ENCODE results near the gene NR3C2.

NR3C2 gene

GRCh38 chr4:148259841-148260240 lies 182.4 kb downstream of the NR3C2 start:
- Histone ChIP-seq H3K4me3 (ENCODE audit: low read depth in 1 of 5, low read length in 5 of 5) (no peak overlapping the region), H3K4me1 (ENCODE audit: control insufficient read depth in 5 of 5, insufficient read depth in 5 of 5, low read length in 5 of 5) (peaks cover 0 to 4% (median 0%) of the 10 kb centered on the region in 5 donors), H3K27me3 (ENCODE audit: control insufficient read depth in 5 of 5, insufficient read depth in 4 of 5, low read length in 5 of 5) (no peaks in the 10 kb centered on the region), H3K9me3 (ENCODE audit: control insufficient read depth in 5 of 5, low read length in 5 of 5) (peaks cover 0 to 5% (median 0%) of the 10 kb centered on the region in 5 donors), H3K9ac (ENCODE audit: low read length in 5 of 5) (no peak overlapping the region), H3K27ac (ENCODE audit: low read depth, low read length) (no peak overlapping the region), H3K36me3 (ENCODE audit: control insufficient read depth in 5 of 5, insufficient read depth in 5 of 5, low read length in 5 of 5) (no peaks in the 10 kb centered on the region)

GRCh38 chr4:148258535-148258934 lies 183.7 kb downstream of the NR3C2 start:
- Histone ChIP-seq H3K27ac (ENCODE audit: low read depth, low read length) (no peak overlapping the region), H3K4me1 (ENCODE audit: control insufficient read depth in 5 of 5, insufficient read depth in 5 of 5, low read length in 5 of 5) (peaks cover 0 to 4% (median 0%) of the 10 kb centered on the region in 5 donors), H3K36me3 (ENCODE audit: control insufficient read depth in 5 of 5, insufficient read depth in 5 of 5, low read length in 5 of 5) (no peaks in the 10 kb centered on the region), H3K4me3 (ENCODE audit: low read depth in 1 of 5, low read length in 5 of 5) (peak overlapping the region in 1 of 5 donors; percentile 6), H3K27me3 (ENCODE audit: control insufficient read depth in 5 of 5, insufficient read depth in 4 of 5, low read length in 5 of 5) (no peaks in the 10 kb centered on the region), H3K9ac (ENCODE audit: low read length in 5 of 5) (no peak overlapping the region), H3K9me3 (ENCODE audit: control insufficient read depth in 5 of 5, low read length in 5 of 5) (peaks cover 0 to 5% (median 0%) of the 10 kb centered on the region in 5 donors)

GRCh38 chr4:148255344-148255720 lies 186.9 kb downstream of the NR3C2 start:
- no peaks in the 10 kb centered on the region for H3K36me3 ChIP-seq (ENCODE audit: control insufficient read depth in 5 of 5, insufficient read depth in 5 of 5, low read length in 5 of 5)
- no peak overlapping the region for H3K27ac ChIP-seq (ENCODE audit: low read depth, low read length)
- H3K9ac ChIP-seq (ENCODE audit: low read length in 5 of 5), result no peak overlapping the region
- no peak overlapping the region for H3K4me3 ChIP-seq (ENCODE audit: low read depth in 1 of 5, low read length in 5 of 5)
- H3K27me3 ChIP-seq (ENCODE audit: control insufficient read depth in 5 of 5, insufficient read depth in 4 of 5, low read length in 5 of 5), result no peaks in the 10 kb centered on the region
- H3K4me1 ChIP-seq (ENCODE audit: control insufficient read depth in 5 of 5, insufficient read depth in 5 of 5, low read length in 5 of 5), result peaks cover 0 to 4% (median 0%) of the 10 kb centered on the region in 5 donors
- no peaks in the 10 kb centered on the region for H3K9me3 ChIP-seq (ENCODE audit: control insufficient read depth in 5 of 5, low read length in 5 of 5)

- H3K9me3 ChIP-seq (ENCODE audit: control insufficient read depth in 5 of 5, low read length in 5 of 5), result no peaks in the 10 kb centered on the region
- H3K27ac ChIP-seq (ENCODE audit: low read depth, low read length), result no peak overlapping the region
- no peak overlapping the region for H3K4me3 ChIP-seq (ENCODE audit: low read depth in 1 of 5, low read length in 5 of 5)
- no peaks in the 10 kb centered on the region for H3K27me3 ChIP-seq (ENCODE audit: control insufficient read depth in 5 of 5, insufficient read depth in 4 of 5, low read length in 5 of 5)
- H3K4me1 ChIP-seq (ENCODE audit: control insufficient read depth in 5 of 5, insufficient read depth in 5 of 5, low read length in 5 of 5), result peaks cover 0 to 4% (median 0%) of the 10 kb centered on the region in 5 donors
- no peak overlapping the region for H3K9ac ChIP-seq (ENCODE audit: low read length in 5 of 5)
- no peaks in the 10 kb centered on the region for H3K36me3 ChIP-seq (ENCODE audit: control insufficient read depth in 5 of 5, insufficient read depth in 5 of 5, low read length in 5 of 5)
Measured at GRCh38 chr4:148254621-148255343, 187.4 kb downstream of the NR3C2 start.

GRCh38 chr4:148253768-148254167 lies 188.4 kb downstream of the NR3C2 start:
- H3K27me3 ChIP-seq (ENCODE audit: control insufficient read depth in 5 of 5, insufficient read depth in 4 of 5, low read length in 5 of 5), result no peaks in the 10 kb centered on the region
- no peak overlapping the region for H3K27ac ChIP-seq (ENCODE audit: low read depth, low read length)
- H3K9me3 ChIP-seq (ENCODE audit: control insufficient read depth in 5 of 5, low read length in 5 of 5), result no peaks in the 10 kb centered on the region
- H3K4me3 ChIP-seq (ENCODE audit: low read depth in 1 of 5, low read length in 5 of 5), result no peak overlapping the region
- peaks cover 0 to 4% (median 0%) of the 10 kb centered on the region in 5 donors for H3K4me1 ChIP-seq (ENCODE audit: control insufficient read depth in 5 of 5, insufficient read depth in 5 of 5, low read length in 5 of 5)
- no peaks in the 10 kb centered on the region for H3K36me3 ChIP-seq (ENCODE audit: control insufficient read depth in 5 of 5, insufficient read depth in 5 of 5, low read length in 5 of 5)
- H3K9ac ChIP-seq (ENCODE audit: low read length in 5 of 5), result no peak overlapping the region

- no peaks in the 10 kb centered on the region for H3K27me3 ChIP-seq (ENCODE audit: control insufficient read depth in 5 of 5, insufficient read depth in 4 of 5, low read length in 5 of 5)
- no peak overlapping the region for H3K9ac ChIP-seq (ENCODE audit: low read length in 5 of 5)
- H3K36me3 ChIP-seq (ENCODE audit: control insufficient read depth in 5 of 5, insufficient read depth in 5 of 5, low read length in 5 of 5), result no peaks in the 10 kb centered on the region
- no peak overlapping the region for H3K4me3 ChIP-seq (ENCODE audit: low read depth in 1 of 5, low read length in 5 of 5)
- H3K4me1 ChIP-seq (ENCODE audit: control insufficient read depth in 5 of 5, insufficient read depth in 5 of 5, low read length in 5 of 5), result no peaks in the 10 kb centered on the region
- H3K9me3 ChIP-seq (ENCODE audit: control insufficient read depth in 5 of 5, low read length in 5 of 5), result no peaks in the 10 kb centered on the region
- H3K27ac ChIP-seq (ENCODE audit: low read depth, low read length), result no peak overlapping the region
Measured at GRCh38 chr4:148248824-148249223, 193.4 kb downstream of the NR3C2 start.

- Histone ChIP-seq H3K9ac (ENCODE audit: low read length in 5 of 5) (no peak overlapping the region), H3K27ac (ENCODE audit: low read depth, low read length) (no peak overlapping the region), H3K27me3 (ENCODE audit: control insufficient read depth in 5 of 5, insufficient read depth in 4 of 5, low read length in 5 of 5) (no peaks in the 10 kb centered on the region), H3K4me1 (ENCODE audit: control insufficient read depth in 5 of 5, insufficient read depth in 5 of 5, low read length in 5 of 5) (no peaks in the 10 kb centered on the region), H3K36me3 (ENCODE audit: control insufficient read depth in 5 of 5, insufficient read depth in 5 of 5, low read length in 5 of 5) (no peaks in the 10 kb centered on the region), H3K9me3 (ENCODE audit: control insufficient read depth in 5 of 5, low read length in 5 of 5) (no peaks in the 10 kb centered on the region), H3K4me3 (ENCODE audit: low read depth in 1 of 5, low read length in 5 of 5) (no peak overlapping the region)
Measured at GRCh38 chr4:148245015-148245414, 197.2 kb downstream of the NR3C2 start.

- H3K27ac ChIP-seq (ENCODE audit: low read depth, low read length), result no peak overlapping the region
- no peaks in the 10 kb centered on the region for H3K9me3 ChIP-seq (ENCODE audit: control insufficient read depth in 5 of 5, low read length in 5 of 5)
- H3K27me3 ChIP-seq (ENCODE audit: control insufficient read depth in 5 of 5, insufficient read depth in 4 of 5, low read length in 5 of 5), result no peaks in the 10 kb centered on the region
- no peak overlapping the region for H3K9ac ChIP-seq (ENCODE audit: low read length in 5 of 5)
- H3K4me3 ChIP-seq (ENCODE audit: low read depth in 1 of 5, low read length in 5 of 5), result no peak overlapping the region
- no peaks in the 10 kb centered on the region for H3K36me3 ChIP-seq (ENCODE audit: control insufficient read depth in 5 of 5, insufficient read depth in 5 of 5, low read length in 5 of 5)
- H3K4me1 ChIP-seq (ENCODE audit: control insufficient read depth in 5 of 5, insufficient read depth in 5 of 5, low read length in 5 of 5), result no peaks in the 10 kb centered on the region
Measured at GRCh38 chr4:148243837-148244236, 198.4 kb downstream of the NR3C2 start.

GRCh38 chr4:148240241-148240640 lies 202.0 kb downstream of the NR3C2 start:
- Histone ChIP-seq H3K4me3 (ENCODE audit: low read depth in 1 of 5, low read length in 5 of 5) (no peak overlapping the region), H3K27ac (ENCODE audit: low read depth, low read length) (no peak overlapping the region), H3K4me1 (ENCODE audit: control insufficient read depth in 5 of 5, insufficient read depth in 5 of 5, low read length in 5 of 5) (peaks cover 0 to 2% (median 0%) of the 10 kb centered on the region in 5 donors), H3K27me3 (ENCODE audit: control insufficient read depth in 5 of 5, insufficient read depth in 4 of 5, low read length in 5 of 5) (no peaks in the 10 kb centered on the region), H3K9ac (ENCODE audit: low read length in 5 of 5) (no peak overlapping the region), H3K36me3 (ENCODE audit: control insufficient read depth in 5 of 5, insufficient read depth in 5 of 5, low read length in 5 of 5) (no peaks in the 10 kb centered on the region), H3K9me3 (ENCODE audit: control insufficient read depth in 5 of 5, low read length in 5 of 5) (no peaks in the 10 kb centered on the region)

- Histone ChIP-seq H3K4me1 (ENCODE audit: control insufficient read depth in 5 of 5, insufficient read depth in 5 of 5, low read length in 5 of 5) (peaks cover 0 to 2% (median 0%) of the 10 kb centered on the region in 5 donors), H3K9me3 (ENCODE audit: control insufficient read depth in 5 of 5, low read length in 5 of 5) (no peaks in the 10 kb centered on the region), H3K27me3 (ENCODE audit: control insufficient read depth in 5 of 5, insufficient read depth in 4 of 5, low read length in 5 of 5) (no peaks in the 10 kb centered on the region), H3K9ac (ENCODE audit: low read length in 5 of 5) (no peak overlapping the region), H3K36me3 (ENCODE audit: control insufficient read depth in 5 of 5, insufficient read depth in 5 of 5, low read length in 5 of 5) (no peaks in the 10 kb centered on the region), H3K27ac (ENCODE audit: low read depth, low read length) (no peak overlapping the region), H3K4me3 (ENCODE audit: low read depth in 1 of 5, low read length in 5 of 5) (no peak overlapping the region)
Measured at GRCh38 chr4:148239494-148239985, 202.7 kb downstream of the NR3C2 start.

All from subcutaneous abdominal adipose tissue (tissue), 5 donors.